ENCODE results near the gene DNMT3A. TPM values are rescaled to one million over a fixed set of nuclear protein-coding genes. Genes with fewer than 3 reads are reported as not detected.

Gene DNMT3A
- total and polyA plus RNA-seq, 2 of the 8 experiments (the other 6 are each of a cell fraction or from before 2014, with no cell fraction given): 33.6 to 178 TPM

DNA sequence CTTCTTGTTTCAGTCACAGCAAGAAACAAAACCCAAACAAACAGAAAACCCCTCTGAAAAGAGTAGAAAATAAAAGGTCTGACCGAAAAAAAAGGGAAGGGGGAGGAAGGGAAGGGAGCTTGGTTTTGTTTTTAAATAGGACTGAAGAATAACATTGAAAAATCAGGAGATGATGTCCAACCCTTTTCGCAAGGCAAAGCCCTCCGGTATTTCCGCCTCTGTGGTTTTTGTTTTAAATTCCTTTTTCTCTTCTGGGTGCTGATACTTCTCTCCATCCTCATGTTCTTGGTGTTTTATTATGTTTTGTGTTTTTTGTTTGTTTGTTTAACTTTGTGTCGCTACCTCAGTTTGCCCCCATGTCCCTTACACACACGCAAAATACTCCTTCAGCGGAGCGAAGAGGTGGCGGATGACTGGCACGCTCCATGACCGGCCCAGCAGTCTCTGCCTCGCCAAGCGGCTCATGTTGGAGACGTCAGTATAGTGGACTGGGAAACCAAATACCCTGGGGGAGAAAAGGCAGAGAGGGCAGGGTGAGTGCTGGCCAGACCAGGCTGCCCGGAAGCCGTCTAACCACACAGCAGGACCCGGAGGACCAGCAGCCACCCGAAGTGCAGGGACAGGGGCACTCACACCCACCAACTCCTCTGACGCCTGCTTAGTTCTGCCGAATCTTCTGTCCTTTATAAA, 107.7 kb downstream of the DNMT3A start:
- Histone ChIP-seq H3K23ac (ENCODE audit: insufficient read length) (no peak overlapping the region), H3K27ac (ENCODE audit: low read depth, low read length) (no peak overlapping the region), H3K27me3 (replicated peaks in 1 of 4; ENCODE audit: control insufficient read depth in 3 of 4, extremely low read depth in 1 of 4, insufficient read depth in 3 of 4, low read length in 3 of 4) (no peaks in the 10 kb centered on the region), H2BK12ac (ENCODE audit: low read depth, low read length) (no peak overlapping the region), H3K18ac (ENCODE audit: extremely low read depth, low read length) (no peak overlapping the region), H2AFZ (ENCODE audit: low read length) (no peak overlapping the region), H3K4me1 (replicated peaks in 1 of 4; ENCODE audit: control insufficient read depth in 3 of 4, insufficient read depth in 4 of 4, low read length in 3 of 4) (peaks cover 0 to 14% (median 9%) of the 10 kb centered on the region in 4 experiments; a peak in 5 of 7 replicates), H3K4me3 (ENCODE audit: extremely low read depth in 1 of 4, insufficient read depth in 2 of 4, low read depth in 3 of 4, low read length in 4 of 4) (no peak overlapping the region), H3K23me2 (ENCODE audit: low read depth, low read length) (no peaks in the 10 kb centered on the region), H4K5ac (ENCODE audit: insufficient read length, low read depth, low read length) (no peak overlapping the region), H2BK5ac (ENCODE audit: low read depth, low read length) (no peak overlapping the region), H4K8ac (ENCODE audit: extremely low read depth, insufficient read depth, low read length) (no peak overlapping the region), H4K20me1 (replicated peaks in 1 of 2; ENCODE audit: control insufficient read depth in 1 of 2, insufficient read depth in 2 of 2, low read length in 2 of 2) (peaks cover 3 to 5% of the 10 kb centered on the region in 2 experiments), H3K56ac (replicated peaks; ENCODE audit: insufficient read length, low read depth, low read length) (no peak overlapping the region), H4K91ac (replicated peaks; ENCODE audit: insufficient read length, low read length) (no peak overlapping the region), H3K9ac (replicated peaks in 1 of 4; ENCODE audit: extremely low read depth in 1 of 4, low read depth in 3 of 4, low read length in 3 of 4) (no peak overlapping the region), H2BK120ac (replicated peaks; ENCODE audit: low read depth, low read length) (no peak overlapping the region), H3K36me3 (ENCODE audit: control insufficient read depth in 2 of 4, insufficient read depth in 4 of 4, low read length in 3 of 4) (peaks cover 35 to 71% (median 58%) of the 10 kb centered on the region in 4 experiments), H2AK5ac (ENCODE audit: low read depth, low read length) (no peak overlapping the region), H3K14ac (ENCODE audit: insufficient read length) (no peak overlapping the region), H3K79me2 (ENCODE audit: control insufficient read depth in 1 of 2, insufficient read depth in 2 of 2, low read length in 2 of 2) (no peaks in the 10 kb centered on the region), H3K4ac (replicated peaks; ENCODE audit: insufficient read length, low read depth, low read length) (no peak overlapping the region), H3K79me1 (ENCODE audit: low read depth, low read length) (no peaks in the 10 kb centered on the region), H3K9me3 (ENCODE audit: insufficient read depth in 2 of 2, low read depth in 1 of 2, low read length in 1 of 2) (no peaks in the 10 kb centered on the region), H3K4me2 (ENCODE audit: insufficient read depth in 1 of 2, low read depth in 2 of 2, low read length in 2 of 2) (no peak overlapping the region), H2BK15ac (ENCODE audit: low read length) (no peak overlapping the region), H2BK20ac (ENCODE audit: low read length) (no peak overlapping the region)
- FAIRE-seq: no peak
- no peak for DNase-seq (ENCODE audit: low read depth in 1 of 2, low spot score in 2 of 2)
- WGBS, 2 experiments (ENCODE audit: extremely low coverage in 1 of 2, insufficient coverage in 1 of 2, insufficient read length in 1 of 2, insufficient replicate concordance in 2 of 2, low coverage in 1 of 2, low lambda C conversion rate in 2 of 2, missing lambda C conversion rate in 1 of 2): 95% methylated on average over 20 of the region's 20 CpGs; no CpG with 5 or more reads in 1 of the 2 experiments
- ChIA-PET CTCF (ENCODE audit: partially characterized antibody) (interaction anchor here (0.7 kb wide), 1 partner anchor 15 kb away, joined by 4 read pairs; no protein-coding TSS in a partner anchor), POLR2A (ENCODE audit: partially characterized antibody) (interaction anchor here (2.3 to 11.3 kb wide), 4 partner anchors 7 to 17 kb away, joined by 9 to 154 read pairs (median 102); no protein-coding TSS in a partner anchor)
- TF ChIP-seq POU5F1 (IDR thresholded peaks at IDR 0.05; ENCODE audit: low read depth, low read length): no peak
- TF ChIP-seq YY1 (IDR thresholded peaks at IDR 0.05; ENCODE audit: low read depth, low read length): no peak
- TF ChIP-seq EZH2 (IDR thresholded peaks at IDR 0.05; ENCODE audit: low read depth, low read length, severe bottlenecking): no peak
- no peak for TF ChIP-seq RBBP5 (IDR thresholded peaks at IDR 0.05; ENCODE audit: borderline replicate concordance, low read depth, low read length)
- TF ChIP-seq CTBP2 (IDR thresholded peaks at IDR 0.05; ENCODE audit: borderline replicate concordance, insufficient read depth, insufficient read length, low read length): no peak
- no peak for TF ChIP-seq RNF2 (IDR thresholded peaks at IDR 0.05; ENCODE audit: borderline replicate concordance, low read depth, low read length, missing control alignments, poor library complexity, severe bottlenecking)
- no peak for TF ChIP-seq KDM5A (IDR thresholded peaks at IDR 0.05; ENCODE audit: low read length)
- TF ChIP-seq SUZ12 (IDR thresholded peaks at IDR 0.05; ENCODE audit: low read length): no peak
- TF ChIP-seq MAFK (IDR thresholded peaks at IDR 0.05; ENCODE audit: low read depth, low read length): no peak
- no peak for TF ChIP-seq NANOG (IDR thresholded peaks at IDR 0.05; ENCODE audit: insufficient read depth, low read depth, low read length, poor library complexity, severe bottlenecking)
- TF ChIP-seq GTF2F1 (IDR thresholded peaks at IDR 0.05; ENCODE audit: borderline replicate concordance, low read depth, low read length): no peak
- no peak for TF ChIP-seq CHD1 (IDR thresholded peaks at IDR 0.05; ENCODE audit: low read depth, low read length)
